Nephron progenitor cell (in vitro differentiated cells): ENCODE data around the gene CAD.

Experiments used
- DNase-seq: peaks from one replicate; pipeline ENCODE4 v3.0.0; 2021
- H3K27ac Mint-ChIP-seq: 2 replicates; pipeline ENCODE4 v1.8.0; 2021; ENCODE audit warnings: mild to moderate bottlenecking, moderate library complexity, mixed read lengths
- H3K27me3 Mint-ChIP-seq: 2 replicates; pipeline ENCODE4 v1.8.0; 2021; ENCODE audit warnings: mild to moderate bottlenecking, low read depth, mixed read lengths; ENCODE audit not compliant: poor library complexity
- H3K36me3 Mint-ChIP-seq: 2 replicates; pipeline ENCODE4 v1.8.0; 2021; ENCODE audit warnings: low read depth, mixed read lengths
- H3K4me1 Mint-ChIP-seq: 2 replicates; pipeline ENCODE4 v1.8.0; 2021; ENCODE audit warnings: mixed read lengths
- H3K4me3 Mint-ChIP-seq: 2 replicates; pipeline ENCODE4 v1.8.0; 2021; ENCODE audit warnings: mild to moderate bottlenecking, moderate library complexity, mixed read lengths
- H3K9me3 Mint-ChIP-seq: 2 replicates; pipeline ENCODE4 v1.8.0; 2021; ENCODE audit warnings: mild to moderate bottlenecking, moderate library complexity, mixed read lengths
- CTCF ChIP-seq: fragments of 200-600 bp; sonication (generic); IDR thresholded peaks from 2 replicates; pipeline ENCODE4 v1.5.0; 2021; ENCODE audit warnings: antibody characterized with exemption

The CAD gene

DNA sequence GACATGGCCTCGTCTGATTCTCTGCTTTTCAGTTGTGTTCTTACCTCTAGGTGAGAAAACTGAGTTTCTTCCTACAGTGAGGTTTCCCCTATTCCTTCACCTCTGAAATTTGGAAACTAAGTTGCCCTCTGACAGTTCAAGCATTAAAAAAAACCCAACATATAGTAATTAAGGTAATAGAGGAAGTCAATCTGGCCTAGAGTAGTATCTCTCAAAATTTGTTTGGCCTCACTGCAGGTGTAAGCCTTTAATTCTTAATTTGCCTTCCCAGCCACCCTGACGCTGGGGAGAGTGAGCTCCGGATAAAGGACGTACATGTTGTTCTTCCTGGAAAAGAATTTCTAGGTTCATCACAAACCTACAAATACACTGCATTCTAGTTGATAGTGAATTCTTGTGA is 1.4 kb downstream of the CAD start:
- Mint-ChIP-seq H3K9me3 (no peaks in the 10 kb centered on the region), H3K27ac (no peak overlapping the region), H3K36me3 (peaks cover 52% of the 10 kb centered on the region), H3K4me3 (peak overlapping the region; percentile 88), H3K27me3 (peaks cover 5% of the 10 kb centered on the region), H3K4me1 (peaks cover 38% of the 10 kb centered on the region)
- TF ChIP-seq CTCF = no peak
- DNase-seq = no peak

DNA sequence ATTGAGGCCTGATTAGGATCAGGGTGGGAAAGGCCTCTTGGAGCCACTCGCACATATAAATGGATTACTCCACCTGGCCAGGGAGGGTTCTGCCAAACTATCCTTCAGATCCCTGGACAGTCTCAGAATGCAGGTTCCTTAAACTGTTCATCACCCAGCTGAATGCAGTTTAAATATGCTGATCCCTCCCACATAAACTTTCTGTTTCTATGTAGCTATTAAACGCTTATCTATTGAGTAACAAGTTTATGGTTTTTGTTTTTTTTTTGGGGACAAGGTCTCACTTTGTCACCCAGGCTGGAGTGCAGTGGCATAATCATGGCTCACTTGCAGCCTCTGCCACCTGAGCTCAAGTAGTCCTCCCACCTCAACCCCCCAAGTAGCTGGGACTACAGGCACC is 1.9 kb downstream of the CAD start:
- Mint-ChIP-seq H3K36me3 (peaks cover 55% of the 10 kb centered on the region), H3K27me3 (peaks cover 4% of the 10 kb centered on the region), H3K4me1 (peaks cover 34% of the 10 kb centered on the region), H3K27ac (no peak overlapping the region), H3K4me3 (peak overlapping the region; percentile 88), H3K9me3 (no peaks in the 10 kb centered on the region)
- no peak for TF ChIP-seq CTCF
- DNase-seq = no peak

- peaks cover 32% of the 10 kb centered on the region for H3K4me1 Mint-ChIP-seq
- peaks cover 4% of the 10 kb centered on the region for H3K27me3 Mint-ChIP-seq
- H3K27ac Mint-ChIP-seq = no peak overlapping the region
- no peaks in the 10 kb centered on the region for H3K9me3 Mint-ChIP-seq
- H3K4me3 Mint-ChIP-seq = no peak overlapping the region
- no peak for TF ChIP-seq CTCF
- DNase-seq = no peak
- H3K36me3 Mint-ChIP-seq = peaks cover 65% of the 10 kb centered on the region
These were observed 2.9 kb downstream of the CAD start for GRCh38 chr2:27220091-27220490.

GRCh38 chr2:27221166-27221565 is 4.0 kb downstream of the CAD start:
- DNase-seq = no peak
- TF ChIP-seq CTCF = no peak
- H3K27ac Mint-ChIP-seq = peak overlapping the region; percentile 16
- no peaks in the 10 kb centered on the region for H3K9me3 Mint-ChIP-seq
- no peak overlapping the region for H3K4me3 Mint-ChIP-seq
- H3K36me3 Mint-ChIP-seq = peaks cover 61% of the 10 kb centered on the region
- peaks cover 32% of the 10 kb centered on the region for H3K4me1 Mint-ChIP-seq
- peaks cover 4% of the 10 kb centered on the region for H3K27me3 Mint-ChIP-seq

DNA sequence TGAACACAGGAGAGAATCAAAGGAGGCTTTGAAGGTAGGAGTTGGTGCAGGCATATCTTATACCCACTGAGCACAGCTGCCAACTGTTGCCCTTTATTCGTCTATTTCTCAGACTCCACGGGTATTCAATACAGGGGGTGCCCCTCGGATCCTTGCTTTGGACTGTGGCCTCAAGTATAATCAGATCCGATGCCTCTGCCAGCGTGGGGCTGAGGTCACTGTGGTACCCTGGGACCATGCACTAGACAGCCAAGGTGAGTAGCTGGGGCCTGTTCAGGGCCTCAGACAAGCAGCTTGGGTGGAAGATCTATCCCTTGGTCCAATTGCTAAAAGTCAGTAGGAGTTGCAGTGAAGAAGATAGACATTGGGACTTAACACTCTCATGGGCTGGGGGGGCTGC is 5.2 kb downstream of the CAD start:
- H3K4me1 Mint-ChIP-seq = peaks cover 21% of the 10 kb centered on the region
- H3K27ac Mint-ChIP-seq = no peak overlapping the region
- H3K9me3 Mint-ChIP-seq = no peaks in the 10 kb centered on the region
- TF ChIP-seq CTCF = no peak
- no peak overlapping the region for H3K4me3 Mint-ChIP-seq
- peaks cover 4% of the 10 kb centered on the region for H3K27me3 Mint-ChIP-seq
- DNase-seq = no peak
- peaks cover 64% of the 10 kb centered on the region for H3K36me3 Mint-ChIP-seq

DNA sequence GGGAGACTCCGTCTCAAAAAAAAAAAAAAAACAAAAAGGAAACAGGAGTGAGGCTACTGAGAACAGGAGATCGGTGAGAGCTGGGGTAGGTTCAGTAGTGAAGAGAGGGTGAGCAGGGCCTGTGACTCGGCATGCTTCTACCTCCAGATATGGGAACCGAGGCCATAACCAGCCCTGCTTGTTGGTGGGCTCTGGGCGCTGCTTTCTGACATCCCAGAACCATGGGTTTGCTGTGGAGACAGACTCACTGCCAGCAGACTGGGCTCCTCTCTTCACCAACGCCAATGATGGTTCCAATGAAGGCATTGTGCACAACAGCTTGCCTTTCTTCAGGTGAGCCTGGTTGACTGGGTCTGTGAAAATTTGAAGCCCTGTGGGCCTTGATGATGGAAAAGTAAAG is 6.2 kb downstream of the CAD start:
- DNase-seq = no peak
- Mint-ChIP-seq H3K36me3 (peaks cover 73% of the 10 kb centered on the region), H3K9me3 (no peaks in the 10 kb centered on the region), H3K4me1 (peaks cover 11% of the 10 kb centered on the region), H3K27ac (no peak overlapping the region), H3K4me3 (no peak overlapping the region), H3K27me3 (peaks cover 4% of the 10 kb centered on the region)
- no peak for TF ChIP-seq CTCF
